H9 (cell line): ENCODE data around the gene ZMIZ1. TPM values are rescaled to one million over a fixed set of nuclear protein-coding genes. Genes with fewer than 3 reads are reported as not detected.
A peak's percentile ranks its signal among the peaks of the same experiment; 100 is the strongest.

Experiments
- DNase-seq: peaks from one replicate; pipeline ENCODE4 v3.0.0-alpha.2; 2017
- H2AFZ ChIP-seq: one replicate; pipeline ENCODE4 v1.6.1; 2013; ENCODE audit warnings: mild to moderate bottlenecking, low read length, control low read depth, moderate library complexity
- H2AK5ac ChIP-seq: 2 replicates; pipeline ENCODE4 v1.6.1; 2013; ENCODE audit warnings: low read length, control low read depth, mixed read lengths; ENCODE audit not compliant: insufficient read length
- H2BK120ac ChIP-seq: one replicate; pipeline ENCODE4 v1.6.1; 2013; ENCODE audit warnings: low read depth, mild to moderate bottlenecking, low read length, control low read depth, inconsistent platforms; ENCODE audit not compliant: poor library complexity, severe bottlenecking
- H2BK12ac ChIP-seq: 2 replicates; pipeline ENCODE4 v1.6.1; 2013; ENCODE audit warnings: low read length, control low read depth, mixed read lengths, low read depth; ENCODE audit not compliant: insufficient read length
- H2BK15ac ChIP-seq: 2 replicates; pipeline ENCODE4 v1.6.1; 2013; ENCODE audit warnings: low read depth, low read length, control low read depth
- H2BK20ac ChIP-seq: one replicate; pipeline ENCODE4 v1.6.1; 2013; ENCODE audit warnings: low read depth, mild to moderate bottlenecking, low read length, control low read depth, inconsistent platforms; ENCODE audit not compliant: poor library complexity, severe bottlenecking
- H2BK5ac ChIP-seq: 2 replicates; pipeline ENCODE4 v1.6.1; 2013; ENCODE audit warnings: low read length, control low read depth, mixed read lengths; ENCODE audit not compliant: insufficient read length
- H3K14ac ChIP-seq: 2 replicates; pipeline ENCODE4 v1.6.1; 2013; ENCODE audit warnings: low read length, control low read depth; ENCODE audit not compliant: insufficient read depth
- H3K18ac ChIP-seq: 2 replicates; pipeline ENCODE4 v1.6.1; 2013; ENCODE audit warnings: low read depth, mild to moderate bottlenecking, mixed read lengths, low read length, control low read depth; ENCODE audit not compliant: insufficient read length
- H3K23ac ChIP-seq: 2 replicates; pipeline ENCODE4 v1.6.1; 2013; ENCODE audit warnings: low read length, control low read depth, mixed read lengths, low read depth; ENCODE audit not compliant: insufficient read length
- H3K23me2 ChIP-seq: 2 replicates; pipeline ENCODE4 v1.6.1; 2013; ENCODE audit warnings: low read depth, mild to moderate bottlenecking, mixed read lengths, low read length, control low read depth; ENCODE audit not compliant: insufficient read length, poor library complexity, severe bottlenecking
- H3K27ac ChIP-seq: 2 replicates; pipeline ENCODE4 v1.5.1; 2013; ENCODE audit warnings: low read length, control low read depth, mixed read lengths, low read depth; ENCODE audit not compliant: insufficient read length
- H3K27me3 ChIP-seq: 2 replicates; pipeline ENCODE4 v1.6.1; 2013; ENCODE audit warnings: low read length, control low read depth, inconsistent platforms; ENCODE audit not compliant: insufficient read depth
- H3K4ac ChIP-seq: 2 replicates; pipeline ENCODE4 v1.6.1; 2013; ENCODE audit warnings: low read depth, mild to moderate bottlenecking, control low read depth, inconsistent platforms, low read length, moderate library complexity
- H3K4me1 ChIP-seq: 2 replicates; pipeline ENCODE4 v1.6.1; 2013; ENCODE audit warnings: low read length, control low read depth, inconsistent platforms; ENCODE audit not compliant: insufficient read depth
- H3K4me2 ChIP-seq: 2 replicates; pipeline ENCODE4 v1.6.1; 2013; ENCODE audit warnings: low read length, control low read depth, mixed read lengths; ENCODE audit not compliant: insufficient read length, insufficient read depth
- H3K56ac ChIP-seq: 2 replicates; pipeline ENCODE4 v1.6.1; 2013; ENCODE audit warnings: low read depth, mild to moderate bottlenecking, mixed read lengths, low read length, control low read depth; ENCODE audit not compliant: insufficient read length
- H3K79me1 ChIP-seq: 2 replicates; pipeline ENCODE4 v1.6.1; 2013; ENCODE audit warnings: low read depth, mild to moderate bottlenecking, moderate library complexity, low read length, control low read depth, inconsistent platforms; ENCODE audit not compliant: insufficient read depth, poor library complexity, severe bottlenecking
- H3K79me2 ChIP-seq: 2 replicates; pipeline ENCODE4 v1.6.1; 2013; ENCODE audit warnings: low read length, control low read depth, inconsistent platforms; ENCODE audit not compliant: insufficient read depth
- H3K9ac ChIP-seq: 2 replicates; pipeline ENCODE4 v1.6.1; 2013; ENCODE audit warnings: low read length, control low read depth, mixed read lengths; ENCODE audit not compliant: insufficient read length; ENCODE audit errors: extremely low read depth
- H3K9me3 ChIP-seq: one replicate; pipeline ENCODE4 v1.6.1; 2013; ENCODE audit warnings: low read depth, low read length, inconsistent platforms; ENCODE audit not compliant: control insufficient read depth
- H3T11ph ChIP-seq: one replicate; pipeline ENCODE4 v1.6.1; 2013; ENCODE audit warnings: mild to moderate bottlenecking, low read length, control low read depth, inconsistent platforms
- H4K20me1 ChIP-seq: one replicate; pipeline ENCODE4 v1.6.1; 2013; ENCODE audit not compliant: control insufficient read depth, insufficient read length, insufficient read depth
- H4K5ac ChIP-seq: 2 replicates; pipeline ENCODE4 v1.6.1; 2013; ENCODE audit warnings: low read depth, mild to moderate bottlenecking, mixed read lengths, low read length, control low read depth; ENCODE audit not compliant: insufficient read length
- H4K8ac ChIP-seq: replicated peaks from 2 replicates; pipeline ENCODE4 v1.6.1; 2013; ENCODE audit warnings: low read length, control low read depth, mixed read lengths, low read depth; ENCODE audit not compliant: insufficient read length
- H4K91ac ChIP-seq: 2 replicates; pipeline ENCODE4 v1.6.1; 2013; ENCODE audit warnings: low read depth, mild to moderate bottlenecking, moderate library complexity, mixed read lengths, low read length, control low read depth; ENCODE audit not compliant: insufficient read length
- H3K27ac Mint-ChIP-seq, 3 experiments: 2 replicates in 2 of 3; 3 replicates in 1 of 3; pipeline ENCODE4 v1.8.0; 2020 to 2021; ENCODE audit warnings: mixed read lengths in 3 of 3, mild to moderate bottlenecking in 1 of 3, moderate library complexity in 1 of 3
- H3K27me3 Mint-ChIP-seq: 2 replicates; pipeline ENCODE4 v1.8.0; 2021; ENCODE audit warnings: low read depth, mild to moderate bottlenecking, moderate library complexity, mixed read lengths
- H3K36me3 Mint-ChIP-seq, 3 experiments: 2 replicates in 2 of 3; 3 replicates in 1 of 3; pipeline ENCODE4 v1.8.0; 2020 to 2021; ENCODE audit warnings: low read depth in 3 of 3, mixed read lengths in 3 of 3; ENCODE audit not compliant: insufficient read depth in 1 of 3
- H3K4me1 Mint-ChIP-seq, 2 experiments: 2 replicates each; pipeline ENCODE4 v1.8.0; 2020; ENCODE audit warnings: mixed read lengths in 2 of 2
- H3K4me3 Mint-ChIP-seq, 2 experiments: 2 replicates in 1 of 2; 3 replicates in 1 of 2; pipeline ENCODE4 v1.8.0; 2020 to 2021; ENCODE audit warnings: mild to moderate bottlenecking in 2 of 2, mixed read lengths in 2 of 2, moderate library complexity in 1 of 2
- H3K9me3 Mint-ChIP-seq, 2 experiments: 2 replicates in 1 of 2; 3 replicates in 1 of 2; pipeline ENCODE4 v1.8.0; 2020; ENCODE audit warnings: mild to moderate bottlenecking in 2 of 2, mixed read lengths in 2 of 2, moderate library complexity in 1 of 2
- CTCF ChIP-seq: fragments of 200-600 bp; sonication (generic); conservative IDR thresholded peaks from 3 replicates; pipeline ENCODE4 v1.8.0; 2021; ENCODE audit warnings: antibody characterized with exemption, mild to moderate bottlenecking
- WGBS: extraction: QIAGEN DNeasy Blood & Tissue Kit; methylation state at CpG from one replicate; pipeline ENCODE4 v1.1.7; 2013; ENCODE audit warnings: missing lambda C conversion rate, low lambda C conversion rate, mixed read lengths; ENCODE audit not compliant: insufficient read length; ENCODE audit errors: extremely low coverage; 5-methylcytosine and 5-hydroxymethylcytosine counted together
- total RNA-seq: library from RNA; stranded (reverse); gene quantifications from 2 replicates; pipeline ENCODE4 v1.2.1, GENCODE V29; 2021

The ZMIZ1 gene
- total RNA-seq, 1 experiment from 2014 or later, result 36.9 TPM

- no peak overlapping the region for H3K18ac ChIP-seq
- H3K27me3 ChIP-seq, result peaks cover 28% of the 10 kb centered on the region
- H2BK20ac ChIP-seq, result no peak overlapping the region
- H3K4me2 ChIP-seq, result no peak overlapping the region
- no peak for DNase-seq
- peak overlapping the region in 1 of 2 experiments; percentile 12; a peak in 2 of 5 replicates for H3K4me3 Mint-ChIP-seq
- no peaks in the 10 kb centered on the region for H3K9me3 ChIP-seq
- H3K14ac ChIP-seq, result no peak overlapping the region
- no peak overlapping the region for H4K5ac ChIP-seq
- H3K27me3 Mint-ChIP-seq, result peaks cover 57% of the 10 kb centered on the region
- no peak overlapping the region for H3K27ac ChIP-seq
- H3K79me1 ChIP-seq, result no peaks in the 10 kb centered on the region
- no peak overlapping the region for H2BK120ac ChIP-seq
- TF ChIP-seq CTCF, result no peak
- no peak overlapping the region for H3K23ac ChIP-seq
- WGBS, result no CpG with 5 or more reads among the region's 15 CpGs
- H4K20me1 ChIP-seq, result peaks cover 3% of the 10 kb centered on the region
- H3K23me2 ChIP-seq, result peaks cover 14% of the 10 kb centered on the region
- no peak overlapping the region for H3K27ac Mint-ChIP-seq
- H3K79me2 ChIP-seq, result no peaks in the 10 kb centered on the region
- peaks cover 33 to 40% of the 10 kb centered on the region in 2 experiments for H3K4me1 Mint-ChIP-seq
- no peak overlapping the region for H4K8ac ChIP-seq
- H4K91ac ChIP-seq, result no peak overlapping the region
- H3T11ph ChIP-seq, result no peak overlapping the region
- no peak overlapping the region for H3K56ac ChIP-seq
- no peak overlapping the region for H3K9ac ChIP-seq
- no peaks in the 10 kb centered on the region for H3K9me3 Mint-ChIP-seq
- H3K36me3 Mint-ChIP-seq, result peaks cover 0 to 7% (median 5%) of the 10 kb centered on the region in 3 experiments; a peak in 5 of 7 replicates
- H2BK15ac ChIP-seq, result no peak overlapping the region
- no peak overlapping the region for H3K4ac ChIP-seq
- H3K4me1 ChIP-seq, result peaks cover 10% of the 10 kb centered on the region; the same call in 1 of the 2 replicates
- H2AFZ ChIP-seq, result no peak overlapping the region
- no peak overlapping the region for H2BK12ac ChIP-seq
- no peak overlapping the region for H2BK5ac ChIP-seq
- H2AK5ac ChIP-seq, result no peak overlapping the region
Measured at GRCh38 chr10:79244841-79245504, 176.2 kb downstream of the ZMIZ1 start.
